ENCODE results near the gene MARCHF2. TPM values are rescaled to one million over a fixed set of nuclear protein-coding genes. Genes with fewer than 3 reads are reported as not detected.
"Not testable (repeated sequence)": the region's sequence is repeated elsewhere in the genome, so short reads cannot be mapped to it uniquely, and the experiment has no call there.

MARCHF2 gene
- total RNA-seq, 1 donor from 2014 or later: 21.3 TPM

- no peak for DNase-seq (ENCODE audit: low spot score, unreplicated experiment)
- peaks cover 11% of the 10 kb centered on the region for H3K36me3 Mint-ChIP-seq (ENCODE audit: insufficient read depth)
- peaks cover 8% of the 10 kb centered on the region for H3K4me1 Mint-ChIP-seq (ENCODE audit: low read depth)
- no peaks in the 10 kb centered on the region for H3K9me3 Mint-ChIP-seq (ENCODE audit: low read depth)
- no peaks in the 10 kb centered on the region for H3K27me3 Mint-ChIP-seq
- no peak for TF ChIP-seq CTCF (IDR thresholded peaks at IDR 0.05; ENCODE audit: unreplicated experiment)
- H3K27ac Mint-ChIP-seq: no peak overlapping the region
- H3K4me3 Mint-ChIP-seq (ENCODE audit: low read depth): no peak overlapping the region
Measured at GRCh38 chr19:8399681-8400188, 13.4 kb upstream of the MARCHF2 start.

- peaks cover 3% of the 10 kb centered on the region for H3K4me1 Mint-ChIP-seq (ENCODE audit: low read depth)
- TF ChIP-seq CTCF (IDR thresholded peaks at IDR 0.05; ENCODE audit: unreplicated experiment): no peak
- H3K4me3 Mint-ChIP-seq (ENCODE audit: low read depth): no peak overlapping the region
- H3K9me3 Mint-ChIP-seq (ENCODE audit: low read depth): no peaks in the 10 kb centered on the region
- H3K27me3 Mint-ChIP-seq: no peaks in the 10 kb centered on the region
- H3K36me3 Mint-ChIP-seq (ENCODE audit: insufficient read depth): peaks cover 12% of the 10 kb centered on the region
- DNase-seq (ENCODE audit: low spot score, unreplicated experiment): no peak
- peak overlapping the region; percentile 56 for H3K27ac Mint-ChIP-seq
Measured at GRCh38 chr19:8401981-8402411, 11.1 kb upstream of the MARCHF2 start.

GRCh38 chr19:8403098-8403819 lies 9.8 kb upstream of the MARCHF2 start:
- Mint-ChIP-seq H3K9me3 (ENCODE audit: low read depth) (no peaks in the 10 kb centered on the region), H3K27me3 (no peaks in the 10 kb centered on the region), H3K27ac (no peak overlapping the region), H3K4me1 (ENCODE audit: low read depth) (no peaks in the 10 kb centered on the region), H3K4me3 (ENCODE audit: low read depth) (no peak overlapping the region), H3K36me3 (ENCODE audit: insufficient read depth) (peaks cover 16% of the 10 kb centered on the region)
- no peak for TF ChIP-seq CTCF (IDR thresholded peaks at IDR 0.05; ENCODE audit: unreplicated experiment)
- DNase-seq (ENCODE audit: low spot score, unreplicated experiment): no peak

GRCh38 chr19:8403820-8404109 lies 9.3 kb upstream of the MARCHF2 start:
- TF ChIP-seq CTCF (IDR thresholded peaks at IDR 0.05; ENCODE audit: unreplicated experiment): no peak
- Mint-ChIP-seq H3K9me3 (ENCODE audit: low read depth) (no peaks in the 10 kb centered on the region), H3K36me3 (ENCODE audit: insufficient read depth) (peaks cover 16% of the 10 kb centered on the region), H3K27me3 (no peaks in the 10 kb centered on the region), H3K27ac (no peak overlapping the region), H3K4me3 (ENCODE audit: low read depth) (no peak overlapping the region), H3K4me1 (ENCODE audit: low read depth) (no peaks in the 10 kb centered on the region)
- no peak for DNase-seq (ENCODE audit: low spot score, unreplicated experiment)

GRCh38 chr19:8404391-8405151 lies 8.5 kb upstream of the MARCHF2 start:
- TF ChIP-seq CTCF (IDR thresholded peaks at IDR 0.05; ENCODE audit: unreplicated experiment): no peak
- H3K9me3 Mint-ChIP-seq (ENCODE audit: low read depth): no peaks in the 10 kb centered on the region
- no peak overlapping the region for H3K27ac Mint-ChIP-seq
- peaks cover 15% of the 10 kb centered on the region for H3K36me3 Mint-ChIP-seq (ENCODE audit: insufficient read depth)
- no peak for DNase-seq (ENCODE audit: low spot score, unreplicated experiment)
- no peaks in the 10 kb centered on the region for H3K4me1 Mint-ChIP-seq (ENCODE audit: low read depth)
- no peak overlapping the region for H3K4me3 Mint-ChIP-seq (ENCODE audit: low read depth)
- H3K27me3 Mint-ChIP-seq: no peaks in the 10 kb centered on the region

GRCh38 chr19:8410718-8411117 lies 2.4 kb upstream of the MARCHF2 start:
- H3K4me1 Mint-ChIP-seq (ENCODE audit: low read depth); H3K9me3 Mint-ChIP-seq (ENCODE audit: low read depth); H3K27me3 Mint-ChIP-seq; DNase-seq (ENCODE audit: low spot score, unreplicated experiment); H3K36me3 Mint-ChIP-seq (ENCODE audit: insufficient read depth); H3K4me3 Mint-ChIP-seq (ENCODE audit: low read depth); H3K27ac Mint-ChIP-seq: not testable (repeated sequence)

All from progenitor cell of endocrine pancreas (in vitro differentiated cells).